Adrenal gland (tissue), 12 donors: Measurements from ENCODE around the gene SNTA1. TPM values are rescaled to one million over a fixed set of nuclear protein-coding genes. Genes with fewer than 3 reads are reported as not detected.
A peak's percentile ranks its signal among the peaks of the same experiment; 100 is the strongest.
"Not testable (repeated sequence)": the region's sequence is repeated elsewhere in the genome, so short reads cannot be mapped to it uniquely, and the experiment has no call there.

Experiments
- DNase-seq, 7 donors: peaks; one replicate each; pipeline ENCODE4 v3.0.0-alpha.2; 2019 to 2020
- H3K27ac ChIP-seq, 5 donors: fragments of 200-600 bp; sonication (generic) in 4 of 5; 1 replicate in 3 of 5; 2 replicates in 2 of 5; pipeline versions ENCODE4 v1.5.1 to v1.8.0; 2016 to 2020; ENCODE audit warnings: mild to moderate bottlenecking in 1 of 5
- H3K27me3 ChIP-seq: fragments of 200-600 bp; 2 replicates; pipeline ENCODE4 v1.8.0; 2021
- H3K36me3 ChIP-seq, 2 donors: fragments of 200-600 bp; replicated peaks in 1 of 2; 1 replicate in 1 of 2; 2 replicates in 1 of 2; pipeline versions ENCODE4 v1.5.1 to v1.8.0; 2018 to 2022
- H3K4me1 ChIP-seq, 2 donors: fragments of 200-600 bp; replicated peaks in 1 of 2; 1 replicate in 1 of 2; 2 replicates in 1 of 2; pipeline versions ENCODE4 v1.5.1 to v1.8.0; 2018 to 2021
- H3K4me3 ChIP-seq, 4 donors: fragments of 200-600 bp; sonication (generic) in 3 of 4; one replicate each; pipeline ENCODE4 v1.5.1; 2016 to 2018
- H3K9me3 ChIP-seq, 3 donors: fragments of 200-600 bp; sonication (generic) in 1 of 3; replicated peaks in 1 of 3; 1 replicate in 2 of 3; 2 replicates in 1 of 3; pipeline versions ENCODE4 v1.5.1 to v1.8.0; 2016 to 2021
- POLR2A ChIP-seq, 2 donors: fragments of 450-650 bp; IDR thresholded peaks; one replicate each; pipeline ENCODE4 v1.6.1; 2017; ENCODE audit warnings: antibody characterized with exemption in 2 of 2, mild to moderate bottlenecking in 2 of 2, moderate library complexity in 1 of 2
- WGBS, 4 donors: extraction: QIAGEN DNeasy Blood & Tissue Kit in 2 of 4; methylation state at CpG; one replicate each; pipeline versions ENCODE4 v1.1.5 to v1.1.7; 2013 to 2017; 5-methylcytosine and 5-hydroxymethylcytosine counted together
- intact Hi-C, 2 donors: fragments of 100-400 bp; cut with DNase I; formaldehyde crosslinking; loops; one replicate each; pipeline versions ENCODE4 v1.14.1 to v1.15.0; 2022 to 2023
- polyA plus RNA-seq, 3 donors: library from polyadenylated mRNA; stranded (reverse); fragments of 200-250 nt in 2 of 3; fragments of 350-450 nt in 1 of 3; fragmentation: Illumina TruSeq in 1 of 3; extraction: RNeasy Lipid Tissue Mini Kit (QIAGEN cat#74804) in 1 of 3; gene quantifications; one replicate each; pipeline ENCODE4 v1.2.3, GENCODE V29; 2013 to 2014
- total RNA-seq, 9 donors: library from RNA; depleted of rRNA in 4 of 9; stranded (reverse); fragments of >200 nt in 4 of 9; fragments of 120-200 nt in 1 of 9; fragmentation: NEBNext Ultra II Directional in 1 of 9; extraction: Animal tissue kit (Norgen Biotek cat#: 25700) in 1 of 9; gene quantifications; one replicate each; pipeline versions ENCODE4 v1.1.0 to v1.2.4, GENCODE V29; 2013 to 2023
- TF ChIP-seq, protein P1 (sequence below), 6 experiments: fragments of 450-650 bp in 4 of 6; fragments of 200-600 bp in 2 of 6; sonication (generic) in 1 of 6; IDR thresholded peaks; 1 replicate in 5 of 6; 2 replicates in 1 of 6; pipeline versions ENCODE4 v1.5.1 to v1.8.0; 2016 to 2021; ENCODE audit warnings: antibody characterized with exemption in 6 of 6, mild to moderate bottlenecking in 2 of 6, moderate library complexity in 1 of 6
- donor health status: healthy with polysubstance abuse.
- donor health status: Bipolar disorder and iron deficiency.
- donor health status: DM: yes; HTN: yes; CAD: no.
- donor health status: DM: no; HTN: no; CAD: no.
- donor health status: DM: no; HTN: no; CAD: no.
- donor health status: DM: yes; HTN: yes; CAD: no.

The SNTA1 gene
- total and polyA plus RNA-seq, 12 donors: 4.3 to 73.2 (median 29.5) TPM

DNA sequence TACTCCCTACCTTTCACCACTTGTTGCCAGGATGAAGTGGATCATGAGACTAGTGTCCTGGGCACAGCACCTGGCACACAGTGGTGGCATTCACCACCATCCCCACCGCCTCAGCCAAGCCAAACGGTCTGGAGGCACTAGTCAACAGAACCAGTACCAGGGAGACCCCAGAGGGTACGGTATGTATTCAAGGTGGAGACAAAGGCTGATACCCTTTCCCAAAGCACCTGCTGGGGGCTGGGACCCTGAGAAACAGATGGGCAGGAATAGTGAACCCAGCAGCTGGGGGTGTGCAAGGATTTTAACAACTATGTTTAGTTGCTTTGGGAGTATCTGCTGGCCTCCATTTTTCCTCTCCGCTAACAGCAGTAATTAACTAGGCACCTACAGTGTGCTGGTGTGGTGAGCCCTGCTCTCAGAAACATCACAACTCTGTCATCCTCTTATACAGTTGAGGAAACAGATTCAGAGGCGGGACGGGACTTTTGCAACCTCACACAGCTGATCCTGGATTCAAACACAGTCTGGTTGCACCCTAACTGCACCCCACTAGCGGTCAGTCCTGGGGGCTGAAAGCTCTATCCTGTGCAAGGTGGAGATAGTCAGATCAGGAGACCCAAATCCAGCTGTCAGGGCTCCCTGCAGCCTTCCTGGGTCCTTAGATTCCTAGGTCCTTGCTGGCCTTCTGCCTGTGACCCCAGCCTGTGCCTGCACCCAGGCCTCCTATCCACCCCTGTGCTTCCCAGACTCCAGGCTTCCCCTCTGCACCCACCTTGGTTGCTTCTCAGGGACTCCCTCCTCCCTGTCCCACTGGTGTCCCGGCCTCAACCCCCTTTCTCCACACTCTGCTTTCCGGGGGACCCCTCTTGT is 1.2 kb downstream of the SNTA1 start:
- Histone ChIP-seq H3K27ac (peak overlapping the region in 3 of 5 donors; percentile 12 to 86 (median 71)), H3K9me3 (no peaks in the 10 kb centered on the region), H3K4me1 (peaks cover 4 to 17% of the 10 kb centered on the region in 2 donors), H3K4me3 (peak overlapping the region in 2 of 4 donors; percentile 56 to 92), H3K36me3 (no peaks in the 10 kb centered on the region), H3K27me3 (no peaks in the 10 kb centered on the region)
- no peak for TF ChIP-seq POLR2A (IDR thresholded peaks at IDR 0.05)
- TF ChIP-seq, protein P1, sequence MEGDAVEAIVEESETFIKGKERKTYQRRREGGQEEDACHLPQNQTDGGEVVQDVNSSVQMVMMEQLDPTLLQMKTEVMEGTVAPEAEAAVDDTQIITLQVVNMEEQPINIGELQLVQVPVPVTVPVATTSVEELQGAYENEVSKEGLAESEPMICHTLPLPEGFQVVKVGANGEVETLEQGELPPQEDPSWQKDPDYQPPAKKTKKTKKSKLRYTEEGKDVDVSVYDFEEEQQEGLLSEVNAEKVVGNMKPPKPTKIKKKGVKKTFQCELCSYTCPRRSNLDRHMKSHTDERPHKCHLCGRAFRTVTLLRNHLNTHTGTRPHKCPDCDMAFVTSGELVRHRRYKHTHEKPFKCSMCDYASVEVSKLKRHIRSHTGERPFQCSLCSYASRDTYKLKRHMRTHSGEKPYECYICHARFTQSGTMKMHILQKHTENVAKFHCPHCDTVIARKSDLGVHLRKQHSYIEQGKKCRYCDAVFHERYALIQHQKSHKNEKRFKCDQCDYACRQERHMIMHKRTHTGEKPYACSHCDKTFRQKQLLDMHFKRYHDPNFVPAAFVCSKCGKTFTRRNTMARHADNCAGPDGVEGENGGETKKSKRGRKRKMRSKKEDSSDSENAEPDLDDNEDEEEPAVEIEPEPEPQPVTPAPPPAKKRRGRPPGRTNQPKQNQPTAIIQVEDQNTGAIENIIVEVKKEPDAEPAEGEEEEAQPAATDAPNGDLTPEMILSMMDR (IDR thresholded peaks at IDR 0.05): no peak
- WGBS, 4 donors: 66 to 80% (median 72%) methylated on average over 7 to 9 of the region's 9 CpGs
- intact Hi-C loops: no loop called here
- peak in 2 of 7 donors; percentile 38 to 39 for DNase-seq

DNA sequence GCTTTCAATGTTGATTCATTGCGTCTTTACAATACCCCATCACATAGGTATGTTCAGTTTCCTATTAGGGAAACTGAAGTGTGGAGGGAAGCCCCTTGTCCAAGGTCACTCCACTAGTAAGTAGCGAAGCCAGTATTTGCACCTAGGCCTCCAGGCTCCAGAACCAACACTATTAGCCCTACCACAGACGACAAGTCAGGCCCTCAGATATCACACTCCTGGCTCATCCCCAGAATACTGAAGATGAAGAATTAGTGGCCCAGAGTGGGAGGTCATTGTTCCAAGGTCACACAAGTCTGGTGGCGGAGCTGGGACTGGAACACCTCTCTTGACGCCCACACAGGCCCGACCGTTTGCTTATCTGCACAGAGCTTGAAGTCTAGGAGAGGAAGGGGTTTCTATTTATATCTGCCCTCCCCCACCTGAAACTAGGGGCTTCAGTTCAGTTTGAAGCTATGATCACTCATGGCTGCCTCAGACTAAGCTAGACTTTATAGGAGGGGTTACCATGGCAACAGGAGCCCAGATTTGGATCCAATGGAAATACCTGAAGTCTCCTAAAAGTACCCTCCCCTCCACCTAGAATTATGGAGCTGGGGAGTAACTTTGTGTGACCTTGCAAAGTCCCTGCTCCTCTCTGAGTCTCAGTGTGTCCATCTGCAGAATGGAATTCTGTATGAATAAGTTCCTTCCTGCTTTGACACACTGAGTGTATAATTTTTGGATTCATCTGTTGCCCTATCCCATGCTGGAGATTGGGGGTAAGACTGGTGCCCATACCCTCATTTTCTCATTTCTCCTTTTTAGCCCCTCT is 2.2 kb downstream of the SNTA1 start:
- Histone ChIP-seq H3K4me1 (peaks cover 4 to 17% of the 10 kb centered on the region in 2 donors), H3K27ac (peak overlapping the region in 1 of 5 donors; percentile 5), H3K27me3 (no peaks in the 10 kb centered on the region), H3K36me3 (no peaks in the 10 kb centered on the region), H3K4me3 (no peak overlapping the region), H3K9me3 (no peaks in the 10 kb centered on the region)
- intact Hi-C loops: no loop called here
- DNase-seq: peak; percentile 32 to 73 (median 70)
- TF ChIP-seq, protein P1 (IDR thresholded peaks at IDR 0.05): no peak
- TF ChIP-seq POLR2A (IDR thresholded peaks at IDR 0.05): no peak
- 36 to 60% (median 50%) methylated on average over 3 to 7 of the region's 7 CpGs for WGBS, 4 donors

DNA sequence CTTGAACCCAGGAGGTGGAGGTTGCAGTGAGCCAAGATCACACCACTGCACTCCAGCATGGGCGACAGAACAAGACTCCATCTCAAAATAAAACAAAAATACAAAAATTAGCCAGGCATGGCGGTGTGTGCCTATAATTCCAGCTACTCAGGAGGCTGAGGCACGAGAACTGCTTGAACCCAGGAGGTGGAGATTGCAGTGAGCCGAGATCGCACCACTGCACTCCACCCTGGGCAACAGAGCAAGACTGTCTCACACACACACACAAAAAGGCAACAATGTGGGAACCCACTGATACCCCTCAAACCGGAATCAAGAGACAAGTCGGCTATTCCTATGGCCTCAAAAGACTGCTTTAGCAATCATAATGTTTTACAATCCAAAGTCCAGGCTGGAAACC is 3.0 kb downstream of the SNTA1 start:
- intact Hi-C loops, DNase-seq, H3K36me3 ChIP-seq, H3K27me3 ChIP-seq, H3K27ac ChIP-seq, H3K4me3 ChIP-seq, H3K9me3 ChIP-seq: not testable (repeated sequence)
- 90 to 97% (median 96%) methylated on average over 7 of the region's 7 CpGs for WGBS, 4 donors
- H3K4me1 ChIP-seq: peaks cover 4 to 17% of the 10 kb centered on the region in 2 donors

DNA sequence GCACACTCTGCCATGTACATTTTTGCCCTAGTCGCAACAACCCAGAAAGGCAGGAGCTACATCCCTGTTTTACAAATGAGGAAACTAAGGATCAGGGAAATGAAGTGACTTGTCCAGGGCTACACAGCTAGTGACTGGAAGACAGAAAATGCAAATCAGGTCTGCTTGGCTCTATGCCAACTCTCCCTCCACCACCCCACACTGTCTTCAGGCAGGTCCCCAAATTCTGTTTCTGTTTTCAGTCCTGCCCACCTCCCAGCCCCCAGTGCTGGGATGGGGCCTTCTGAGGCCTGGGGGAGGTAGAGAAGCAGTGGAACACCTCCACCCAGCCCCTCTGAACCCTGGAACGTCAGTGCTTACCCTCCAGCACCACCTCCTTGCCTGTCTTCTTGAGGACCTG is 5.1 kb downstream of the SNTA1 start:
- Histone ChIP-seq H3K4me3 (no peak overlapping the region), H3K4me1 (peaks cover 10 to 13% of the 10 kb centered on the region in 2 donors), H3K27ac (no peak overlapping the region), H3K36me3 (no peaks in the 10 kb centered on the region), H3K27me3 (no peaks in the 10 kb centered on the region), H3K9me3 (no peaks in the 10 kb centered on the region)
- WGBS, 4 donors: 90 to 100% (median 95%) methylated on average over 2 of the region's 2 CpGs
- no peak for TF ChIP-seq POLR2A (IDR thresholded peaks at IDR 0.05)
- TF ChIP-seq, protein P1 (IDR thresholded peaks at IDR 0.05): no peak
- intact Hi-C loops: no loop called here
- DNase-seq: no peak
